Gastrocnemius medialis (tissue), 4 donors: ENCODE results near the gene SLC43A2.

Experiments used
- CTCF ChIP-seq, 5 experiments: fragments of 450-650 bp in 3 of 5; fragments of 200-600 bp in 2 of 5; sonication (generic) in 2 of 5; IDR thresholded peaks in 4 of 5; conservative IDR thresholded peaks in 1 of 5; 1 replicate in 4 of 5; 2 replicates in 1 of 5; pipeline ENCODE4 v1.5.1; 2016 to 2019; ENCODE audit warnings: antibody characterized with exemption in 5 of 5, mild to moderate bottlenecking in 3 of 5, moderate library complexity in 3 of 5
- POLR2A ChIP-seq, 2 donors: fragments of 450-650 bp; IDR thresholded peaks; one replicate each; pipeline ENCODE4 v1.6.1; 2017; ENCODE audit warnings: antibody characterized with exemption in 2 of 2, mild to moderate bottlenecking in 2 of 2, moderate library complexity in 2 of 2

- TF ChIP-seq CTCF (IDR thresholded peaks at IDR 0.05 in 4 of 5, conservative IDR thresholded peaks at IDR 0.05 in 1 of 5): no peak
- TF ChIP-seq POLR2A (IDR thresholded peaks at IDR 0.05): no peak
Measured at GRCh38 chr17:1646199-1646875, 17.7 kb upstream of the SLC43A2 start.
